PC-9 (cell line): ENCODE results near the gene SLC6A17.

Source experiments
- CTCF ChIP-seq: fragments of 200-600 bp; sonication (generic); conservative IDR thresholded peaks from 2 replicates; pipeline ENCODE4 v1.6.1; 2017; ENCODE audit warnings: mixed run types, antibody characterized with exemption, mild to moderate bottlenecking, moderate library complexity
- EZH2 ChIP-seq: fragments of 200-600 bp; sonication (generic); IDR thresholded peaks from 2 replicates; pipeline ENCODE4 v1.8.0; 2017; ENCODE audit warnings: antibody characterized with exemption, low read depth

- no peak for TF ChIP-seq CTCF
- no peak for TF ChIP-seq EZH2
Measured at GRCh38 chr1:110214454-110215404, 64.4 kb downstream of the SLC6A17 start.
